ENCODE results near the gene RPS17.
"Not testable (repeated sequence)": the region's sequence is repeated elsewhere in the genome, so short reads cannot be mapped to it uniquely, and the experiment has no call there.

The RPS17 gene

DNA sequence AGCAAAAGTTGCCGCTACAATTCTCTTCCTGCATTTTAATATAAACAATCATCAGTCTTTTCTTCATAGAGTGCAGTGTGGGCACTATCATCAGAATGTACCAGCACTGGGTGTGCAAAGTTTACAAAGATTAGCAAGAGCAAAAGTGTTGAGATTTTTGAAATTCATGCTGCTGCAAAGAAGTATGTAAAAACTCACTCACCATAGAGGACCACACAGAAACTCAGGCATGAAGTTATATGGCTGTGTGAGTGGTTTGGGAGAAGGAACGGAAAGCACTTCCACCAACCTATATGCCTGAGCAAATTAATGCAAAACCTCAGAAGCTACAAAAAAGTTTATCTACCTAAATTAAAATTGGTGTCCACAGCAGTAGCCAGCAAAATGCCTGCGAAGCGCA lies 32.6 kb downstream of the RPS17 start:
- H3K36me3 ChIP-seq (ENCODE audit: control insufficient read depth in 2 of 2, insufficient read depth in 2 of 2, low read length in 2 of 2); H3K9ac ChIP-seq (ENCODE audit: low read length in 2 of 2); H3K4me1 ChIP-seq (ENCODE audit: control insufficient read depth, insufficient read depth, low read length); H3K4me3 ChIP-seq (ENCODE audit: low read length in 2 of 2); H3K27ac ChIP-seq (ENCODE audit: low read length); H3K9me3 ChIP-seq (ENCODE audit: control insufficient read depth in 2 of 2, low read length in 2 of 2); H3K27me3 ChIP-seq (ENCODE audit: control insufficient read depth in 1 of 2, insufficient read depth in 2 of 2, low read length in 2 of 2): not testable (repeated sequence)

DNA sequence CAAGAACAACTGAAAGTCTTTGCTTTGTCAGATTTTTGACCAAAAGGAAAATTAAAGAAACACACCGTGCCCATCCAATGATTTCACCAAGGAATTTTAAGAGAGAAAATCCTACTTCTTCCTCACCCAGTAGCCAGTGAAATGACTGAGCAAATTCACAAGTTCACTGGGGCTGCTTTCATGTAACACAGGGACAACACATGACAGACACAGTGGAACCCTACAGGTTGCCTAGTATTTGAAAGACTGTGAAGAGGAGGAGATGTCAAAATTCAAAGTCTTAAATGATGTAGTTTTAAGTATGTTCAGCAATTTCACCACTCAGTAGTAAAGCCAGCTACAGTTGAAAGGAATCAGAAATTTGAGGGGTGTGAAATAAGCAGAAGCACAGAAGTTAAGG lies 33.2 kb downstream of the RPS17 start:
- H3K36me3 ChIP-seq (ENCODE audit: control insufficient read depth in 2 of 2, insufficient read depth in 2 of 2, low read length in 2 of 2); H3K27me3 ChIP-seq (ENCODE audit: control insufficient read depth in 1 of 2, insufficient read depth in 2 of 2, low read length in 2 of 2); H3K4me1 ChIP-seq (ENCODE audit: control insufficient read depth, insufficient read depth, low read length); H3K4me3 ChIP-seq (ENCODE audit: low read length in 2 of 2); H3K9me3 ChIP-seq (ENCODE audit: control insufficient read depth in 2 of 2, low read length in 2 of 2); H3K9ac ChIP-seq (ENCODE audit: low read length in 2 of 2); H3K27ac ChIP-seq (ENCODE audit: low read length): not testable (repeated sequence)

DNA sequence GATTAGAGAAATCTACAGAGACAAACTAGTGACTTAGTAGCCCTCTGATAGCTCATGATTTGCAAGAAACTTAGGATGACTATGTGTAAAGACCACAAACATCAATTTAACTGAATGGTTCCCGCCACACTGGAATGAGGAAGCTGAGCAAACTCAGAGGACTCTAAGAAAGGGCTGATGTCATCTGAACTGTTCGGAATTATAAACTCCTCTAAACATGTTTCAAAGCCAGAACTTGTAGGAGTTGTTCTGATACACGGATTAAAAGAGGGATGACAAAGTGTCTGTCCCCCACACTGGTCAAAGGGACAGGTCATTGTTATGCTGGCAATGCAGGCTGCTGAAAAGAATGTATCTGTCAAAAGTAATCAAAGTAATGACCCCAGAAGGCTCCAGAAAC lies 34.4 kb downstream of the RPS17 start:
- not testable (repeated sequence) for H3K27me3 ChIP-seq (ENCODE audit: control insufficient read depth in 1 of 2, insufficient read depth in 2 of 2, low read length in 2 of 2)

DNA sequence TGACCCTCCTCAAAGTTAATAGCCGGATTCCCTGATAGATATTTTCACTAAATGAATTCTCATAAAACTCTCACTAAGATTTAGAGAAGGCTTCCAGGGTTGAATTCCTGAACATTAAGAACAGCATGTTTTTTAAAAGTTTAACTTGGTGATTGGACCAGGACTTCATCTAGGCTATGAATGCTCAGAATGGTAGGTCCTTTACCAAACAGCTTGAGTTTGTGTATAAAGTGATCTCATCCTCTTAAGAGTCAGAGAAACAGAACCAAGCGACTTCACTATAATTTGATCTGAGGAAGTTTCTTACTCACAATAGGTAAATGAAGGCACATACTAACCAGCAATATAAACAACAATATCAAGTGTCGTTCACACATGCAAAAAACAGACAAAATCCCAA lies 36.2 kb downstream of the RPS17 start:
- H3K9ac ChIP-seq (ENCODE audit: low read length in 2 of 2); H3K9me3 ChIP-seq (ENCODE audit: control insufficient read depth in 2 of 2, low read length in 2 of 2); H3K27me3 ChIP-seq (ENCODE audit: control insufficient read depth in 1 of 2, insufficient read depth in 2 of 2, low read length in 2 of 2); H3K4me1 ChIP-seq (ENCODE audit: control insufficient read depth, insufficient read depth, low read length); H3K36me3 ChIP-seq (ENCODE audit: control insufficient read depth in 2 of 2, insufficient read depth in 2 of 2, low read length in 2 of 2); H3K27ac ChIP-seq (ENCODE audit: low read length); H3K4me3 ChIP-seq (ENCODE audit: low read length in 2 of 2): not testable (repeated sequence)

More for the DNA sequence above, 34.4 kb downstream of the RPS17 start:
- H3K36me3 ChIP-seq (ENCODE audit: control insufficient read depth in 2 of 2, insufficient read depth in 2 of 2, low read length in 2 of 2); H3K4me1 ChIP-seq (ENCODE audit: control insufficient read depth, insufficient read depth, low read length); H3K9ac ChIP-seq (ENCODE audit: low read length in 2 of 2); H3K9me3 ChIP-seq (ENCODE audit: control insufficient read depth in 2 of 2, low read length in 2 of 2); H3K27ac ChIP-seq (ENCODE audit: low read length); H3K4me3 ChIP-seq (ENCODE audit: low read length in 2 of 2): not testable (repeated sequence)

DNA sequence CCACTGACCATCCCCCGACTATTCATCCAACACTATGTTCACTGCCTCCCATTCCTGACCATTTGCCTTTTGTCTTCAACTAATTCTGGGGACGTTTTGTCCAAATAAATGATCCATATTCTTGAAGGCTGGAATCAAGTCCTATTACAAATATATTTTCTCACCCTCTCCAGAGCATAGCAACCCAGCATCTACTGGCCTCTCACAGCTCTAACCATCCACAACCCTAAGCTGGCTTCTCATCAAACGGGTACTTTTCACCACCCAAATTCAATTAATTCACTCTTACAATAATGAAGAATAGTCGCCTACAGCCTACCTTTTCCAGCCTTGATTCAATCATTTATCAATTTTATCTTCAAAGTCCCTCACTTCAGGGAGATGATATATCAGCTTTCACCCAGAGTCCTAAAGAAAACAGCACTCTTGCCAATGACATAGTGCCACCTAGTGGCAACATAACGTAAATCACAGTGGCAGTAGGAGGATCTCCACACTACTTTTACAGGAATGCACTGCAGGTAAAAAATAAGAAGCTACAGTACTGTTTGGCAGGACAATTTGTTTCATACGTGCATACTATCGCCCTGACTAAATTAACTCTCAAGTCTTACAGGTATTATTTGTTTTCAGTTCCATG lies 37.4 kb downstream of the RPS17 start:
- H3K27me3 ChIP-seq (ENCODE audit: control insufficient read depth in 1 of 2, insufficient read depth in 2 of 2, low read length in 2 of 2); H3K9ac ChIP-seq (ENCODE audit: low read length in 2 of 2); H3K4me1 ChIP-seq (ENCODE audit: control insufficient read depth, insufficient read depth, low read length); H3K27ac ChIP-seq (ENCODE audit: low read length); H3K36me3 ChIP-seq (ENCODE audit: control insufficient read depth in 2 of 2, insufficient read depth in 2 of 2, low read length in 2 of 2); H3K9me3 ChIP-seq (ENCODE audit: control insufficient read depth in 2 of 2, low read length in 2 of 2); H3K4me3 ChIP-seq (ENCODE audit: low read length in 2 of 2): not testable (repeated sequence)

DNA sequence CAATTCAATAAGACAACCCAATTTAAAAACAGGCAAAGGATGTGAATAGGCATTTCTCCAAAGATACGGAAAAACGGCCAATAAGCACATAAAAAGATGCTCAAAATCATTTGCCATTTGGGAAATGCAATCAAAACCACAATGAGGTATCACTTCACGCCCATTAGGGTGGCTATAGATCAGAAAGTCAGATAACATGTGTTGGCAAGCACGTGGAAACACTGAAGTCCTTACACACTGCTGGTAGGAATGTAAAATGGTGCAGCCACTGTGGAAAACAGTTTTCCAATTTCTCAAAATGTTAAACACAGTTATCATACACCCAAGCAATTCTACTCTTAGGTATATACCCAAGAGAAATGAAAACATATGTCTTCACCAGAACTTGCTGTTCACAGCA lies 39.5 kb downstream of the RPS17 start:
- H3K27ac ChIP-seq (ENCODE audit: low read length); H3K4me1 ChIP-seq (ENCODE audit: control insufficient read depth, insufficient read depth, low read length); H3K27me3 ChIP-seq (ENCODE audit: control insufficient read depth in 1 of 2, insufficient read depth in 2 of 2, low read length in 2 of 2); H3K9me3 ChIP-seq (ENCODE audit: control insufficient read depth in 2 of 2, low read length in 2 of 2); H3K4me3 ChIP-seq (ENCODE audit: low read length in 2 of 2); H3K9ac ChIP-seq (ENCODE audit: low read length in 2 of 2); H3K36me3 ChIP-seq (ENCODE audit: control insufficient read depth in 2 of 2, insufficient read depth in 2 of 2, low read length in 2 of 2): not testable (repeated sequence)

DNA sequence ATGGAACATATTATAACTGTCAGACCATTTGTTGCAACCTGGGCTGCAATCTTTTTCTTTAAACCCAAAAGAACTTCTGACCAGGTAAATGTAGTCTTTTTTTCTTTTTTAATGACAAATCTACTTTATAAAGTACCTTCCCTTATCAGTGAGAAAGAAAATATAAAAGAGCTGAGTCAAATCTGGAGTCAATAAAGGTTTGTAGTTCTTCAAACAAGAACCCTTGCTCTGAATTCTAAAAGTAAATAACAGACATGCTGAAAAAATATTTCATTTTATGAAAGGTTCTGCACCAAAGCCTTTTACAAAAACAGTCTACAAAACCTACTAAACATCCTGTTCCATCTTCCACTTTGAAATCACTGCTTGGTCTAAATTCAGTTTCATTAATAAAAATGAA lies 42.3 kb downstream of the RPS17 start:
- not testable (repeated sequence) for H3K4me1 ChIP-seq (ENCODE audit: control insufficient read depth, insufficient read depth, low read length); H3K27ac ChIP-seq (ENCODE audit: low read length); H3K27me3 ChIP-seq (ENCODE audit: control insufficient read depth in 1 of 2, insufficient read depth in 2 of 2, low read length in 2 of 2); H3K9me3 ChIP-seq (ENCODE audit: control insufficient read depth in 2 of 2, low read length in 2 of 2); H3K36me3 ChIP-seq (ENCODE audit: control insufficient read depth in 2 of 2, insufficient read depth in 2 of 2, low read length in 2 of 2); H3K9ac ChIP-seq (ENCODE audit: low read length in 2 of 2); H3K4me3 ChIP-seq (ENCODE audit: low read length in 2 of 2)

DNA sequence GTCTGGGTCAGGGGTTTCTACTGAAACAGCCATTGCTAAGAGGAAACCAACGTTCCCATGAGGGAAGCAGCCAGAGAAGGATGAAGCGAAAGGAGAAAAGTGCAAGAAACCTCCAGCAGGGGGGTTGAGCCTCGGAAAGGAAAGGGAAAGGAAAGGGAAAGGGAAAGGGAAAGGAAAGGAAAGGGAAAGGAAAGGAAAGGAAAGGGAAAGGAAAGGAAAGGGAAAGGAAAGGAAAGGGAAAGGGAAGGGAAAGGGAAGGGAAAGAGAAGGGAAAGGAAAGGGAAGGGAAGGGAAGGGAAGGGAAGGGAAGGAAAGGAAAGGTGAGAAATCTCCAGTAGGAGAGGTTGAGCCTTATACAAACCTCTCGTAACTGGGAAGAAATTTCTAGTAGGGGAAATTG lies 52.0 kb downstream of the RPS17 start:
- not testable (repeated sequence) for H3K4me3 ChIP-seq (ENCODE audit: low read length in 2 of 2); H3K4me1 ChIP-seq (ENCODE audit: control insufficient read depth, insufficient read depth, low read length); H3K9ac ChIP-seq (ENCODE audit: low read length in 2 of 2); H3K9me3 ChIP-seq (ENCODE audit: control insufficient read depth in 2 of 2, low read length in 2 of 2); H3K27ac ChIP-seq (ENCODE audit: low read length); H3K27me3 ChIP-seq (ENCODE audit: control insufficient read depth in 1 of 2, insufficient read depth in 2 of 2, low read length in 2 of 2); H3K36me3 ChIP-seq (ENCODE audit: control insufficient read depth in 2 of 2, insufficient read depth in 2 of 2, low read length in 2 of 2)

DNA sequence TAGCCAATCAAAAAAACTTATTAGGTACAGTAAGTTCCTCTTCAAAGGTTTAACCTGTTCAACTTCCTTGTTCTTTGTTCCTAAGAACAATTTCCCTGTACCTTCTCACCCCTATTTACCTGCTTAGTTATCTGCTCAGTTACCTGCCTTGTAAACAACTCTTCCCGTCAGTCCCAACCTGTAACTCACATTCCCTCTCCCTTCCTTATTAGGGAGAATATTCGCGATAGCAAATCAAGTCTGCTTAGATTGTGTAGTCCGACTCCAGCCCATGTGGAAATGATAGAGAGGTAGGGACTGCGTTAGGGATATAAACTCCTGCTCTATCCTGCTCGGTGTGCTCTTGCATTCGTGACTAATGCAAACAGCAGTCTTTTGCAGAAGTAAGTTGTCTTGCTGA lies 53.2 kb downstream of the RPS17 start:
- H3K4me1 ChIP-seq (ENCODE audit: control insufficient read depth, insufficient read depth, low read length); H3K27ac ChIP-seq (ENCODE audit: low read length); H3K4me3 ChIP-seq (ENCODE audit: low read length in 2 of 2); H3K9me3 ChIP-seq (ENCODE audit: control insufficient read depth in 2 of 2, low read length in 2 of 2); H3K36me3 ChIP-seq (ENCODE audit: control insufficient read depth in 2 of 2, insufficient read depth in 2 of 2, low read length in 2 of 2); H3K9ac ChIP-seq (ENCODE audit: low read length in 2 of 2); H3K27me3 ChIP-seq (ENCODE audit: control insufficient read depth in 1 of 2, insufficient read depth in 2 of 2, low read length in 2 of 2): not testable (repeated sequence)

Data from stomach smooth muscle (tissue), 2 donors.